HCT116 (cell line): ENCODE results near the gene GMDS. TPM values are rescaled to one million over a fixed set of nuclear protein-coding genes. Genes with fewer than 3 reads are reported as not detected.

Source experiments
- ATAC-seq: fragments of 200-7000 bp; cut with Tn5 transposase; 2 replicates; pipeline ENCODE4 v1.9.1; 2020; ENCODE audit warnings: mild to moderate bottlenecking, moderate library complexity
- BruUV-seq: library from RNA; stranded (reverse); fragments of 400-500 nt; replicated peaks from 2 replicates; lab custom pipeline; 2021; lab: Mats Ljungman, UMichigan
- CTCF ChIA-PET: fragments of 300-600 bp; sonication (Branson Sonifier 250); formaldehyde crosslinking; loops from one replicate; lab custom pipeline; 2021; ENCODE audit warnings: antibody characterized with exemption; lab: Charles Lee
- POLR2A ChIA-PET: fragments of 300-600, 350-600 bp; sonication (Branson Sonifier 250); formaldehyde crosslinking; loops from one replicate; lab custom pipeline; 2021; ENCODE audit warnings: antibody characterized with exemption; lab: Charles Lee
- RAD21 ChIA-PET, 2 experiments: fragments of 300-600 bp; sonication (Branson Sonifier 250); formaldehyde crosslinking; loops; one replicate each; lab custom pipeline; 2023; ENCODE audit warnings: low total read pairs in 2 of 2; ENCODE audit not compliant: uncharacterized antibody in 2 of 2, unreplicated experiment in 2 of 2, low non-redundant PET in 1 of 2; lab: Charles Lee
- DNase-seq: peaks from one replicate; pipeline ENCODE4 v3.0.0-alpha.2; 2010; ENCODE audit warnings: low read depth, low spot score
- H2AFZ ChIP-seq: fragments of 200-600 bp; shearing (Covaris generic), sonication (generic); 2 replicates; pipeline ENCODE4 v1.6.1; 2017; ENCODE audit warnings: low read depth, mixed run types, mixed read lengths, antibody characterized with exemption, low read length; ENCODE audit not compliant: poor library complexity, severe bottlenecking
- H3K27ac ChIP-seq: 2 replicates; pipeline ENCODE4 v1.5.1; 2012; ENCODE audit warnings: low read depth, low read length
- H3K27me3 ChIP-seq: fragments of 200-600 bp; sonication (generic); 2 replicates; pipeline ENCODE4 v1.6.1; 2016; ENCODE audit warnings: mixed run types, low read length, mixed read lengths; ENCODE audit not compliant: insufficient read depth
- H3K36me3 ChIP-seq, 2 experiments: fragments of 200-500 bp in 1 of 2; fragments of 200-600 bp in 1 of 2; sonication (Bioruptor generic) in 1 of 2; sonication (generic) in 1 of 2; 2 replicates each; pipeline versions ENCODE4 v1.5.1 to v1.6.1; 2014 to 2016; ENCODE audit warnings: low read length in 2 of 2, inconsistent platforms in 1 of 2, mixed read lengths in 1 of 2, mixed run types in 1 of 2; ENCODE audit not compliant: insufficient read depth in 2 of 2, control insufficient read depth in 1 of 2
- H3K4me1 ChIP-seq, 2 experiments: fragments of 200-600 bp in 1 of 2; sonication (generic) in 1 of 2; 2 replicates each; pipeline versions ENCODE4 v1.5.1 to v1.6.1; 2012 to 2017; ENCODE audit warnings: low read length in 2 of 2, inconsistent platforms in 1 of 2, mild to moderate bottlenecking in 1 of 2, mixed read lengths in 1 of 2, mixed run types in 1 of 2, moderate library complexity in 1 of 2; ENCODE audit not compliant: insufficient read depth in 2 of 2, control insufficient read depth in 1 of 2
- H3K4me2 ChIP-seq: fragments of 200-600 bp; sonication (generic); 2 replicates; pipeline ENCODE4 v1.6.1; 2017; ENCODE audit warnings: mixed run types, low read length, mixed read lengths
- H3K4me3 ChIP-seq, 2 experiments: fragments of 200-600 bp in 1 of 2; sonication (generic) in 1 of 2; replicated peaks in 1 of 2; 2 replicates each; pipeline ENCODE4 v1.5.1; 2011 to 2016; ENCODE audit warnings: low read length in 2 of 2, control low read depth in 1 of 2, low read depth in 1 of 2, mild to moderate bottlenecking in 1 of 2, mixed read lengths in 1 of 2, mixed run types in 1 of 2
- H3K79me2 ChIP-seq: fragments of 200-600 bp; sonication (generic); 2 replicates; pipeline ENCODE4 v1.6.1; 2017; ENCODE audit warnings: mild to moderate bottlenecking, mixed run types, low read length, moderate library complexity, mixed read lengths; ENCODE audit not compliant: insufficient read depth
- H3K9ac ChIP-seq: fragments of 200-600 bp; sonication (generic); 2 replicates; pipeline ENCODE4 v1.6.1; 2016; ENCODE audit warnings: low read length, mixed read lengths
- H3K9me2 ChIP-seq: fragments of 200-600 bp; sonication (generic), shearing (Covaris generic); 2 replicates; pipeline ENCODE4 v1.6.1; 2017; ENCODE audit warnings: mixed run types, mild to moderate bottlenecking, moderate library complexity; ENCODE audit not compliant: insufficient read depth
- H3K9me3 ChIP-seq, 2 experiments: fragments of 200-500 bp in 1 of 2; fragments of 200-600 bp in 1 of 2; sonication (Bioruptor generic) in 1 of 2; sonication (generic) in 1 of 2; 2 replicates each; pipeline ENCODE4 v1.6.1; 2014 to 2017; ENCODE audit warnings: low read length in 2 of 2, mixed read lengths in 2 of 2, inconsistent platforms in 1 of 2, low read depth in 1 of 2, mild to moderate bottlenecking in 1 of 2, mixed run types in 1 of 2, moderate library complexity in 1 of 2; ENCODE audit not compliant: control insufficient read depth in 1 of 2, insufficient read depth in 1 of 2
- H4K20me1 ChIP-seq: fragments of 200-600 bp; sonication (generic), shearing (Covaris generic); 2 replicates; pipeline ENCODE4 v1.6.1; 2017; ENCODE audit warnings: mixed run types, mild to moderate bottlenecking, moderate library complexity; ENCODE audit not compliant: insufficient read depth
- CBX3 ChIP-seq: IDR thresholded peaks from 2 replicates; pipeline ENCODE4 v1.6.1; 2012; ENCODE audit warnings: low read depth
- CEBPB ChIP-seq: IDR thresholded peaks from 2 replicates; pipeline ENCODE4 v1.6.1; 2012; ENCODE audit warnings: low read depth
- ELF1 ChIP-seq: IDR thresholded peaks from 2 replicates; pipeline ENCODE4 v1.6.1; 2012; ENCODE audit warnings: low read depth, borderline replicate concordance
- EZH2 ChIP-seq: fragments of 200-600 bp; sonication (generic); IDR thresholded peaks from 2 replicates; pipeline ENCODE4 v1.6.1; 2017; ENCODE audit warnings: antibody characterized with exemption, mixed run types
- EZH2phosphoT487 ChIP-seq: fragments of 200-600 bp; IDR thresholded peaks from 2 replicates; pipeline ENCODE4 v1.6.1; 2018; ENCODE audit warnings: antibody characterized with exemption, borderline replicate concordance
- JUND ChIP-seq: IDR thresholded peaks from 2 replicates; pipeline ENCODE4 v1.6.1; 2012
- POLR2A ChIP-seq: IDR thresholded peaks from 2 replicates; pipeline ENCODE4 v1.7.0; 2011; ENCODE audit warnings: borderline replicate concordance; ENCODE audit not compliant: insufficient read depth, insufficient read length; ENCODE audit errors: extremely low read depth
- POLR2AphosphoS5 ChIP-seq: IDR thresholded peaks from 2 replicates; pipeline ENCODE4 v1.6.1; 2011; ENCODE audit warnings: mild to moderate bottlenecking, low read depth, low read length, moderate library complexity
- RAD21 ChIP-seq: IDR thresholded peaks from 2 replicates; pipeline ENCODE4 v1.6.1; 2012; ENCODE audit warnings: low read depth, mild to moderate bottlenecking
- REST ChIP-seq: IDR thresholded peaks from 2 replicates; pipeline ENCODE4 v1.6.1; 2012; ENCODE audit warnings: low read depth
- SIN3A ChIP-seq: IDR thresholded peaks from 2 replicates; pipeline ENCODE4 v1.6.1; 2012; ENCODE audit warnings: low read depth
- SP1 ChIP-seq: IDR thresholded peaks from 2 replicates; pipeline ENCODE4 v1.6.1; 2012; ENCODE audit warnings: low read depth
- TCF7L2 ChIP-seq: IDR thresholded peaks from 2 replicates; pipeline ENCODE4 v1.7.0; 2011; ENCODE audit warnings: borderline replicate concordance, inconsistent platforms; ENCODE audit not compliant: insufficient read depth, insufficient read length; ENCODE audit errors: extremely low read depth
- YY1 ChIP-seq: IDR thresholded peaks from 2 replicates; pipeline ENCODE4 v1.6.1; 2011; ENCODE audit warnings: low read length, low read depth, moderate library complexity, mild to moderate bottlenecking; ENCODE audit not compliant: insufficient replicate concordance; ENCODE audit errors: extremely low read depth
- ZBTB33 ChIP-seq: IDR thresholded peaks from 2 replicates; pipeline ENCODE4 v1.6.1; 2011; ENCODE audit warnings: mild to moderate bottlenecking, low read length, moderate library complexity; ENCODE audit not compliant: insufficient replicate concordance; ENCODE audit errors: extremely low read depth
- ZFX ChIP-seq: fragments of 450-650 bp; IDR thresholded peaks from 2 replicates; pipeline ENCODE4 v1.6.1; 2017
- ZNF274 ChIP-seq: fragments of 200-500 bp; sonication (Bioruptor generic); IDR thresholded peaks from 2 replicates; pipeline ENCODE4 v1.6.1; 2014; ENCODE audit warnings: mild to moderate bottlenecking, low read depth, low read length, inconsistent platforms
- intact Hi-C: fragments of 100-400 bp; cut with micrococcal nuclease; formaldehyde crosslinking; loops from 2 replicates; pipeline ENCODE4 v1.10.0; 2022
- total RNA-seq: library from RNA; stranded (reverse); gene quantifications from one replicate; pipeline ENCODE4 v1.2.1, GENCODE V29; 2021; ENCODE audit not compliant: unreplicated experiment

GMDS gene
- total RNA-seq, 1 experiment from 2014 or later = 34.4 TPM

GRCh38 chr6:1904898-1905297 lies 340.5 kb downstream of the GMDS start (continued):
- TF ChIP-seq POLR2AphosphoS5 = no peak
- no peak for TF ChIP-seq YY1
- TF ChIP-seq ELF1 = no peak
- TF ChIP-seq SP1 = no peak
- TF ChIP-seq REST = no peak

GRCh38 chr6:1904466-1904799 lies 341.0 kb downstream of the GMDS start:
- no peak for ATAC-seq
- H3K4me1 ChIP-seq = no peaks in the 10 kb centered on the region
- H3K27me3 ChIP-seq = no peaks in the 10 kb centered on the region
- H3K36me3 ChIP-seq = no peaks in the 10 kb centered on the region
- H3K4me2 ChIP-seq = no peak overlapping the region
- H4K20me1 ChIP-seq = no peaks in the 10 kb centered on the region
- H3K4me3 ChIP-seq = no peak overlapping the region
- intact Hi-C loops = no loop called here
- no peak for TF ChIP-seq CBX3
- TF ChIP-seq RAD21 = no peak
- TF ChIP-seq JUND = no peak
- no peak for TF ChIP-seq ZBTB33
- TF ChIP-seq ZFX = no peak
- TF ChIP-seq CEBPB = no peak
- no peak for TF ChIP-seq TCF7L2
- TF ChIP-seq YY1 = no peak
- TF ChIP-seq SP1 = no peak
- no peak for TF ChIP-seq POLR2A
- no peak for TF ChIP-seq POLR2AphosphoS5
- no peak for TF ChIP-seq EZH2phosphoT487
- TF ChIP-seq EZH2 = no peak
- no peak for TF ChIP-seq SIN3A
- no peak for TF ChIP-seq ZNF274
- TF ChIP-seq, all 23 proteins: peak for 0
- Histone ChIP-seq H3K9ac (no peak overlapping the region), H3K79me2 (no peaks in the 10 kb centered on the region), H3K27ac (no peak overlapping the region), H3K9me3 (no peaks in the 10 kb centered on the region), H2AFZ (no peak overlapping the region), H3K9me2 (no peaks in the 10 kb centered on the region)
- no TSS peak for BruUV-seq
- POLR2A ChIA-PET = no interaction called here
- CTCF ChIA-PET = no interaction called here
- RAD21 ChIA-PET = no interaction called here
- DNase-seq = no peak
